DMS153 treated with DMSO at 0.1 percent for 48 hours (cell line): ENCODE measurements around the gene FLG.
"Not testable (repeated sequence)": the region's sequence is repeated elsewhere in the genome, so short reads cannot be mapped to it uniquely, and the experiment has no call there.

Experiments
- DNase-seq: peaks from one replicate; lab custom pipeline; 2025; ENCODE audit not compliant: unreplicated experiment; lab: John Stamatoyannopoulos, UW

FLG gene

GRCh38 chr1:152303139-152303872 is 21.7 kb downstream of the FLG start:
- not testable (repeated sequence) for DNase-seq

DNA sequence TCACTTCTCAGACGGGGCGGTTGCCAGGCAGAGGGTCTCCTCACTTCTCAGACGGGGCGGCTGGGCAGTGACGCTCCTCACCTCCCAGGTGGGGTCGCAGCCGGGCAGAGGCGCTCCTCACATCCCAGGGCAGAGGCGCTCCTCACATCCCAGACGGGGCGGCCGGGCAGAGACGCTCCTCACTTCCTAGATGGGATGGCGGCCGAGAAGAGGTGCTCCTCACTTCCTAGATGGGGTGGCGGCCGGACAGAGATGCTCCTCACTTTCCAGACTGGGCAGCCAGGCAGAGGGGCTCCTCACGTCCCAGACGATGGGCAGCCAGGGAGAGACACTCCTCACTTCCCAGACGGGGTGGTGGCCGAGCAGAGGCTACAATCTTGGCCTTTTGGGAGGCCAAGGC is 68.6 kb downstream of the FLG start:
- not testable (repeated sequence) for DNase-seq
